ENCODE results near the gene MLF2.
"Not testable (repeated sequence)": the region's sequence is repeated elsewhere in the genome, so short reads cannot be mapped to it uniquely, and the experiment has no call there.

The MLF2 gene

GRCh38 chr12:6764011-6764828 is 11.3 kb upstream of the MLF2 start:
- peak; percentile 85 for DNase-seq

GRCh38 chr12:6763380-6763779 is 10.4 kb upstream of the MLF2 start:
- DNase-seq = no peak

- no peak for DNase-seq
Measured at GRCh38 chr12:6759741-6760140, 6.8 kb upstream of the MLF2 start.

DNA sequence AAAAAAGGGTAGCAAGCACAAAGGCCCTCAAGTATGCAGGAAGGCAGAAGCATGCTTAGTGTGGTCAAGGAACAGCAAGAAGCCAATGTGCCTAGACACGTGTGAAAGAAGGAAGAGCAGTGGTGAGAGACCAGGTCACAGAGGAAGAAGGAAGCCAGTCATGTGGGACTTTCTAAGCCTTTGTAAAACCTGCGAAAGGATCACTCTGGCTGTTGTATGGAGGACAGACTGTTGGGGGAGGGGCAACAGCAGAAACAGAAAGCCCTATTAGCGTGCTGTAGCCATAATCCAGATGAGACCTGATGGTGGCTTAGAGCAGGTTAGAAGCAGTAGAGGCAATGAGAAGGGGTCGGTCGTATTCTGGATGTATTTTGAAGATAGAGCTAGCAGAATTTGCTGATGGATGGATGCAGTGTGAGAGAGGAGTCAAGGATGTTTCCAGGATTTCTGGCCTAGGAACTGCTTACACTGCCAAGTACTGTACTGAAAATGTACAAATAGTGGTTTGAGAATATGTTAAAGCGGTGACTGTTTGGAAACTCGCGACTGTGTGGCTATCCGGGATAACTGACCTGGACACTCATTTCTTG is 5.7 kb upstream of the MLF2 start:
- no peak for DNase-seq

- no peak for DNase-seq
Measured at GRCh38 chr12:6757028-6757690, 4.2 kb upstream of the MLF2 start.

- no peak for DNase-seq
Measured at GRCh38 chr12:6754411-6754810, 1.5 kb upstream of the MLF2 start.

- no peak for DNase-seq
Measured at GRCh38 chr12:6753772-6754356, 923 bp upstream of the MLF2 start.

GRCh38 chr12:6752167-6752920 is 597 bp downstream of the MLF2 start:
- no peak for DNase-seq

GRCh38 chr12:6751767-6752166 is 1.2 kb downstream of the MLF2 start:
- no peak for DNase-seq

- DNase-seq = no peak
Measured at GRCh38 chr12:6750506-6750905, 2.4 kb downstream of the MLF2 start.

- no peak for DNase-seq
Measured at GRCh38 chr12:6748761-6749160, 4.2 kb downstream of the MLF2 start.

- DNase-seq = no peak
Measured at GRCh38 chr12:6747216-6747615, 5.7 kb downstream of the MLF2 start.

DNA sequence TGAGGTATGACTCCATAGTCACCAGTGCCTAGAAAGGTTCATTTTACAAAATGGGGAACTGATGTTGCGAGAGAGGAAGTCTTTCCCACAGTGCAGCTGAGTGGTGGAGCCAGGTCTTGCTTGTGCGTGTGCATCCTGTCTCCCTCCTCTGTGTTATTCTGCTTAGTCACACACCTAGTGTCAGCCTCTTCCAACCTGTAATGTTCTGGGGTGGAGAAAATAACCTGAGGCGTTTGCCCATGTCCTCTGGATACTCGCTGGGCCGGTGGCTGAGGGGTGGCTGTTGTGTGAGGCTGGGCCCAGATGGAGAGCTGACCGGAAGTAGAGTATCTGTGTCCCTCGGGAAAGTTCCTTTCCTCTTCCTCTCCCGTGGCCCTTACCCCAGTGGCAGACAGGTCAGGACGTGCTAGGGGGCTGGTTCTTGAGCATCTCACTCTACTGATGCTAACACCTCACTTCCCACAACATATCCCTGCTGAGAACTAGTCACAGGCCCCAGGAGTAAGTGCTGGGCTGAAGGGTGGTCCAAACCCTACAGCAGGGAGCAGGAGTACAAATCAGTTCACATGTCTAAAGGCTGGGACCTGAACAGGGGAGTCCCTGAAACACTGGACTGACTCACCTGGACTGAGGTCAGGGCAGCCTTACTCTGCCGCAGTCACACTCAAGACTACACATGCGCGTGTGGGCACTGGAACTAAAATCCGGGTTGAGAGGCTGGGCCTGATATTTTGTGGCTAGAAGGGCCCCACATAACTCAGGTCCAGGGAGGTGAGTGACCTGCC is 7.0 kb downstream of the MLF2 start:
- DNase-seq = peak; percentile 34

- not testable (repeated sequence) for DNase-seq
Measured at GRCh38 chr12:6743300-6743699, 9.6 kb downstream of the MLF2 start.

GRCh38 chr12:6742834-6743233 is 10.1 kb downstream of the MLF2 start:
- DNase-seq = no peak

- not testable (repeated sequence) for DNase-seq
Measured at GRCh38 chr12:6742080-6742479, 10.9 kb downstream of the MLF2 start.

DNA sequence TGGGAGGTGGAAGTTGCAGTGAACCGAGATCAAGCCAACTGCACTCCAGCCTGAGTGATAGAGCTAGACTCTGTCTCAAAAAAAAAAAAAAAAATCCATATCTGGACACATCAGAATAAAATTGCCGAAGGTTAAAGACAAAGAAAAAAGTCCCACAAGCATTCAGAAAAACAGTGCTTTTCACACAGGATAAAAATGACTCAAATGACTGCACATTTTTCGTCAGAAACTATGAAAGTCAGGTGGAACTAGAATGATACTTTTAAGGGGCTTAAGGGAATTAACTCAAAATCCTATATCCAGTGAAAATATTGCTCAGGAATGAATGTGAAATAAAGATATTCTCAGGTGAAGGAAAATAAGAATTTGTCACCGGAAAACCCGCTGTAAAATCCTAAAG is 16.2 kb downstream of the MLF2 start:
- no peak for DNase-seq

- DNase-seq = peak; percentile 51
Measured at GRCh38 chr12:6735448-6736191, 17.3 kb downstream of the MLF2 start.

DNA sequence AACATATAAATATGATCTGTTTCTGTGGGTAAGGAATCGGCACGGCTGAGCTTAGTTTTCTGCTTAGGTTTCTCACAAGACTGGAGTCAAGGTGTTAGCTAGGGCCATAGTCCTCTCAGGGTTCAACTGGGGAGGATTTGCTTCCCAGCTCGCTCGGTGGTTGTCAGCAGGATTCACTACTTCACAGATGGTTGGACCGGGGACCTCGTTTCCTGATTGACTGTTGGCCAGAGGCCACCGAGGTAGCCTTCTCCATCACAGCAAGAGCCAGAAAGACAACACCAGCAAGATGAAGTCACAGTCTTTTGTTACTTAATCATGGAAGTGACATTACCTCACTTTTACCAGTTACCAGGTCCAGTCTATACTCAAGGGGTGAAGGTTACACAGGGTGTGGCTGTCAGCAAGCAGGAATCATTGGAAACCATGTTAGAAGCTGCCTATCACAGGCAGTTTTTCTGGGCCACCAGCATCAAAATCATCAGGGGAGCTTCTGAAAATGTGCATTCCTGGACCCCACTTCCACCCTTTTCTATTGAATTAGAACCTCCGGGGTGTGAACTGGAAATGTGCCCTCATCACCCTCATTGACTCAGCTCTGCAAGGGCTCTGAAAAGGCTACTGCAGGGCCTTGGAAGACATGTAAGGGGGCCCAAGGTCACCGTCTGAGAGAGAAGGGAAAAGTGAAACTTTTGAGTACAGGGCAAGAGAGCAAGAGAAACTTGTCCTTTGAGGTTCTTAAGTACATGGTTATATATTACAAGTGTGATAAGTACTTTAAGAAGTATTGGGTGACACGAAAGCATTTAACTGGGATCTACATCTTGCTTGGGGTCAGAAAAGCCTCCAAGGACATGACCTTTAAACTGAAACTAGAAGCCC is 18.2 kb downstream of the MLF2 start:
- no peak for DNase-seq

DNA sequence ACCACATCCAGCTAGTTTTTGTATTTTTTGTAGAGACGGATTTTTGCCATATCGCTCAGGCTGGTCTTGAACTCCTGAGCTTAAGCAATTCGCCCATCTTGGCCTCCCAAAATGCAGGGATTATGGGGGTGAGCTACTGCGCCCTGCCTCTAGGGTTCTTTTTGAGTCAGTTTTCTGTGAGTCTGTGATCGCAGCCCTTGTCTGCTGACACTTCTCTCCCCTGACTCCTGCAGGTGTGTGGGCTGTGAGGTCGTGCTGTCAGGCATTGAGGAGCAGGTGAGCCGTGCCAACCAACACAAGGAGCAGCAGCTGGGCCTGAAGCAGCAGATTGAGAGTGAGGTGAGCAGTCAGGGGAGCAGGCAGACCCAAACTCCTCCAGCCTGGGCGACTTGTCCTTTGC is 22.8 kb downstream of the MLF2 start:
- no peak for DNase-seq
